Neural progenitor cell (in vitro differentiated cells): ENCODE data around the gene OR5AS1.

Experiments used
- EZH2 ChIP-seq: fragments of 200-600 bp; sonication (generic); IDR thresholded peaks from 2 replicates; pipeline ENCODE4 v1.6.1; 2017; ENCODE audit warnings: antibody characterized with exemption, mild to moderate bottlenecking, moderate library complexity
- TF ChIP-seq, protein P1 (sequence below): fragments of 200-600 bp; sonication (generic); IDR thresholded peaks from 2 replicates; pipeline ENCODE4 v1.5.1; 2017; ENCODE audit warnings: antibody characterized with exemption, mild to moderate bottlenecking

DNA sequence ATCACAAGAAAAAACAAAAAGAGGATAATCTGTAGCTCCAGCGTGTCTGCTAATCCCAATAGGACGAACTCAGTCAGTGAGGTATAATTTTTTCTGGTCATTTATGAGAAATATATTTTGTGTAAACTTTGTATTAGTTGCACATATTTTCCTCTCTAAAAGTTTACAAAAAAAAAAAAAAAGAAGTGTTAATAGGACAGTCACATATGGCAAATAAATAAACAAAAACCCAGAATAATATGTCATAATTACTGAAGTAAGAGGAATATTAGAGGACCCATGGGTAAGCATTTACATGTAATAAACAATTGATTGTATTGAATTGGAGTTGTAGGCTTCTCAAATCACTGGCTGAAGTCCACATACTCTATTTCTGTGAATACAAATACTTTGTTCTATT lies 32.9 kb upstream of the OR5AS1 start, which contains the start of gene OR5F1:
- TF ChIP-seq, protein P1, sequence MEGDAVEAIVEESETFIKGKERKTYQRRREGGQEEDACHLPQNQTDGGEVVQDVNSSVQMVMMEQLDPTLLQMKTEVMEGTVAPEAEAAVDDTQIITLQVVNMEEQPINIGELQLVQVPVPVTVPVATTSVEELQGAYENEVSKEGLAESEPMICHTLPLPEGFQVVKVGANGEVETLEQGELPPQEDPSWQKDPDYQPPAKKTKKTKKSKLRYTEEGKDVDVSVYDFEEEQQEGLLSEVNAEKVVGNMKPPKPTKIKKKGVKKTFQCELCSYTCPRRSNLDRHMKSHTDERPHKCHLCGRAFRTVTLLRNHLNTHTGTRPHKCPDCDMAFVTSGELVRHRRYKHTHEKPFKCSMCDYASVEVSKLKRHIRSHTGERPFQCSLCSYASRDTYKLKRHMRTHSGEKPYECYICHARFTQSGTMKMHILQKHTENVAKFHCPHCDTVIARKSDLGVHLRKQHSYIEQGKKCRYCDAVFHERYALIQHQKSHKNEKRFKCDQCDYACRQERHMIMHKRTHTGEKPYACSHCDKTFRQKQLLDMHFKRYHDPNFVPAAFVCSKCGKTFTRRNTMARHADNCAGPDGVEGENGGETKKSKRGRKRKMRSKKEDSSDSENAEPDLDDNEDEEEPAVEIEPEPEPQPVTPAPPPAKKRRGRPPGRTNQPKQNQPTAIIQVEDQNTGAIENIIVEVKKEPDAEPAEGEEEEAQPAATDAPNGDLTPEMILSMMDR, result no peak
- no peak for TF ChIP-seq EZH2
